ENCODE measurements around the gene CCL22.

DNA sequence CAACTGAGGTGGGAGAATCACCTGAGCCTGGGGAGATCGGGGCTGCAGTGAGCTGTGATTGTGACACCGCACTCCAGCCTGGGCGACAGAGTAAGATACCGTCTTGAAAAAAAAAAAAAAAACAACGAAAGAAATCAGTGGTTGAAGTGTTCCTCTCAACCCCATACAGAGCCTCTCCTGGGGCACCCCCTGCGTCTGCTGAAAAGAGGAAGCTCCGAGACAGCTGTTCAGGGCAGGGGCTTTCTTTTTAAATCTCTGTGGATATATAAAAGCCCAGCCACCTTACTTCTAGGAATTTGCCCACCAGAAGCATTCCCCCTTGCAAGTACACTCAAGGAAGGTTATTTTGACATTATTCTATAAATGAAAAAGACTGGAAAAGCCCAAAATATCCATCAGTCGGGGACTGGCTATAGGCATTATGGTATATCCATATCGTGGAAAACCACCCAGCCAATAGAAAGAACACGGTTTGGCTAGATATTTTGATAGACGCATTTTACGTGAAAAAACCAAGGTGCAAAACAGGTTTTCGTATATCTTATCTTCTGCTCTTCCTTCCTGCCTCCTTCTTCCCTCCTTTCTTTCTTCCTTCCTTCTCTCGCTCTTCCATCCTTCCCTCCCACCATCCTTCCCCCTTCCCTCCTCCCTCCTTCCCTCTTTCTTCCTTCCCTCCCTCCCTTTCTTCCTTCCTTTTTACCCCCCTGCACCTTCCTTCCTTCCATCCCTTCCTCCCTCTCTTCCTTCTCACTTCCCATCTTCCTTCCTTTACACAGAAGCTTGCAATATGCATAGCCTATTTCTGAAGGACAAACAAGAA is 9.2 kb upstream of the CCL22 start:
- TF ChIP-seq, protein P1, sequence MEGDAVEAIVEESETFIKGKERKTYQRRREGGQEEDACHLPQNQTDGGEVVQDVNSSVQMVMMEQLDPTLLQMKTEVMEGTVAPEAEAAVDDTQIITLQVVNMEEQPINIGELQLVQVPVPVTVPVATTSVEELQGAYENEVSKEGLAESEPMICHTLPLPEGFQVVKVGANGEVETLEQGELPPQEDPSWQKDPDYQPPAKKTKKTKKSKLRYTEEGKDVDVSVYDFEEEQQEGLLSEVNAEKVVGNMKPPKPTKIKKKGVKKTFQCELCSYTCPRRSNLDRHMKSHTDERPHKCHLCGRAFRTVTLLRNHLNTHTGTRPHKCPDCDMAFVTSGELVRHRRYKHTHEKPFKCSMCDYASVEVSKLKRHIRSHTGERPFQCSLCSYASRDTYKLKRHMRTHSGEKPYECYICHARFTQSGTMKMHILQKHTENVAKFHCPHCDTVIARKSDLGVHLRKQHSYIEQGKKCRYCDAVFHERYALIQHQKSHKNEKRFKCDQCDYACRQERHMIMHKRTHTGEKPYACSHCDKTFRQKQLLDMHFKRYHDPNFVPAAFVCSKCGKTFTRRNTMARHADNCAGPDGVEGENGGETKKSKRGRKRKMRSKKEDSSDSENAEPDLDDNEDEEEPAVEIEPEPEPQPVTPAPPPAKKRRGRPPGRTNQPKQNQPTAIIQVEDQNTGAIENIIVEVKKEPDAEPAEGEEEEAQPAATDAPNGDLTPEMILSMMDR (conservative IDR thresholded peaks at IDR 0.05 in 1 of 2, IDR thresholded peaks at IDR 0.05 in 1 of 2; ENCODE audit: low read depth in 1 of 2, low read length in 2 of 2) = no peak
- no peak for TF ChIP-seq EZH2 (IDR thresholded peaks at IDR 0.05; ENCODE audit: low read length, missing control alignments)
